Neural cell (in vitro differentiated cells): ENCODE measurements around the gene IRX6.

Experiments used
- CTCF ChIP-seq: fragments of 450-650 bp; IDR thresholded peaks from 2 replicates; pipeline ENCODE4 v1.5.1; 2014; ENCODE audit warnings: antibody characterized with exemption, mild to moderate bottlenecking, moderate library complexity; ENCODE audit not compliant: poor library complexity, severe bottlenecking
- EP300 ChIP-seq: fragments of 450-650 bp; conservative IDR thresholded peaks from 2 replicates; pipeline ENCODE4 v1.6.1; 2014; ENCODE audit warnings: antibody characterized with exemption, mild to moderate bottlenecking, moderate library complexity; ENCODE audit not compliant: poor library complexity, severe bottlenecking
- MXI1 ChIP-seq: fragments of 450-650 bp; conservative IDR thresholded peaks from 2 replicates; pipeline ENCODE4 v1.6.1; 2014; ENCODE audit warnings: antibody characterized with exemption, mild to moderate bottlenecking; ENCODE audit not compliant: poor library complexity, severe bottlenecking
- POLR2AphosphoS5 ChIP-seq: IDR thresholded peaks from 2 replicates; pipeline ENCODE4 v1.6.1; 2012
- SMC3 ChIP-seq: fragments of 450-650 bp; conservative IDR thresholded peaks from 2 replicates; pipeline ENCODE4 v1.6.1; 2014; ENCODE audit warnings: antibody characterized with exemption, mild to moderate bottlenecking, moderate library complexity; ENCODE audit not compliant: poor library complexity
- TAF1 ChIP-seq: IDR thresholded peaks from 2 replicates; pipeline ENCODE4 v1.6.1; 2012; ENCODE audit warnings: low read depth

- no peak for TF ChIP-seq POLR2AphosphoS5
- TF ChIP-seq CTCF = no peak
- TF ChIP-seq TAF1 = no peak
- TF ChIP-seq SMC3 = no peak
- TF ChIP-seq EP300 = no peak
- TF ChIP-seq MXI1 = no peak
These were observed 25.9 kb downstream of the IRX6 start for GRCh38 chr16:55349867-55350266.
